GM23338 (cell line): ENCODE results near the gene TAGAP. TPM values are rescaled to one million over a fixed set of nuclear protein-coding genes. Genes with fewer than 3 reads are reported as not detected.
A peak's percentile ranks its signal among the peaks of the same experiment; 100 is the strongest.

Source experiments
- ATAC-seq: fragments of 200-7000 bp; cut with Tn5 transposase; 3 replicates; pipeline ENCODE4 v1.9.1; 2020
- DNase-seq: peaks from one replicate; pipeline ENCODE4 v3.0.0-alpha.2; 2015; ENCODE audit warnings: low spot score
- H2AFZ ChIP-seq: fragments of 200-600 bp; sonication (generic); 2 replicates; pipeline ENCODE4 v1.8.0; 2016; ENCODE audit warnings: antibody characterized with exemption, mild to moderate bottlenecking, moderate library complexity
- H3F3A ChIP-seq: fragments of 200-600 bp; sonication (generic); replicated peaks from 2 replicates; pipeline ENCODE4 v1.8.0; 2017; ENCODE audit warnings: antibody characterized with exemption, mixed run types, low read depth
- H3K27ac ChIP-seq: fragments of 200-600 bp; sonication (generic); 2 replicates; pipeline ENCODE4 v1.6.1; 2016; ENCODE audit warnings: low read depth
- H3K27me3 ChIP-seq: fragments of 200-600 bp; sonication (generic); 2 replicates; pipeline ENCODE4 v1.8.0; 2016; ENCODE audit warnings: mild to moderate bottlenecking, mixed run types, moderate library complexity; ENCODE audit not compliant: insufficient read depth
- H3K36me3 ChIP-seq: fragments of 200-600 bp; sonication (generic); 2 replicates; pipeline ENCODE4 v1.8.0; 2016; ENCODE audit warnings: mild to moderate bottlenecking; ENCODE audit not compliant: insufficient read depth
- H3K4me1 ChIP-seq: fragments of 200-600 bp; sonication (generic); 2 replicates; pipeline ENCODE4 v1.8.0; 2016; ENCODE audit warnings: mild to moderate bottlenecking, moderate library complexity; ENCODE audit not compliant: insufficient read depth
- H3K4me2 ChIP-seq: fragments of 200-600 bp; sonication (generic); 2 replicates; pipeline ENCODE4 v1.7.1; 2017; ENCODE audit warnings: mixed run types
- H3K4me3 ChIP-seq: fragments of 200-600 bp; sonication (generic); 2 replicates; pipeline ENCODE4 v1.6.1; 2016; ENCODE audit warnings: mixed run types
- H3K79me2 ChIP-seq: fragments of 200-600 bp; sonication (generic); replicated peaks from 2 replicates; pipeline ENCODE4 v1.8.0; 2017; ENCODE audit warnings: mild to moderate bottlenecking; ENCODE audit not compliant: insufficient read depth
- H3K9me2 ChIP-seq: fragments of 200-600 bp; sonication (generic); 2 replicates; pipeline ENCODE4 v1.8.0; 2017; ENCODE audit not compliant: insufficient read depth
- H4K20me1 ChIP-seq: fragments of 200-600 bp; sonication (generic); replicated peaks from 2 replicates; pipeline ENCODE4 v1.8.0; 2017; ENCODE audit warnings: mild to moderate bottlenecking; ENCODE audit not compliant: insufficient read depth
- H3K27ac Mint-ChIP-seq: 2 replicates; pipeline ENCODE4 v1.8.0; 2020; ENCODE audit warnings: inconsistent platforms, mild to moderate bottlenecking, moderate library complexity, mixed read lengths
- H3K27me3 Mint-ChIP-seq: 3 replicates; pipeline ENCODE4 v1.8.0; 2022; ENCODE audit warnings: low read depth, mild to moderate bottlenecking, moderate library complexity, mixed read lengths, inconsistent platforms; ENCODE audit not compliant: insufficient read depth, poor library complexity
- H3K36me3 Mint-ChIP-seq: 3 replicates; pipeline ENCODE4 v1.8.0; 2021; ENCODE audit warnings: low read depth, mild to moderate bottlenecking, inconsistent platforms, moderate library complexity, mixed read lengths
- H3K4me1 Mint-ChIP-seq: 3 replicates; pipeline ENCODE4 v1.8.0; 2020; ENCODE audit warnings: mild to moderate bottlenecking, inconsistent platforms, mixed read lengths
- H3K4me3 Mint-ChIP-seq: 3 replicates; pipeline ENCODE4 v1.8.0; 2021; ENCODE audit warnings: moderate library complexity, mild to moderate bottlenecking, inconsistent platforms, mixed read lengths
- H3K9me3 Mint-ChIP-seq: 3 replicates; pipeline ENCODE4 v1.8.0; 2020; ENCODE audit warnings: moderate library complexity, mild to moderate bottlenecking, inconsistent platforms, mixed read lengths
- CREB1 ChIP-seq: fragments of 250-450 bp; sonication (Bioruptor Pico); IDR thresholded peaks from 2 replicates; pipeline ENCODE4 v1.5.0; 2020; ENCODE audit warnings: low read depth, mild to moderate bottlenecking, moderate library complexity
- CTCF ChIP-seq, 2 experiments: fragments of 200-600 bp in 1 of 2; sonication (generic) in 1 of 2; conservative IDR thresholded peaks; 2 replicates each; pipeline versions ENCODE4 v1.5.1 to v1.6.1; 2016 to 2017; ENCODE audit warnings: antibody characterized with exemption in 2 of 2, low read depth in 2 of 2, mild to moderate bottlenecking in 2 of 2, moderate library complexity in 1 of 2
- EZH2 ChIP-seq: fragments of 200-600 bp; sonication (generic); IDR thresholded peaks from one replicate; pipeline ENCODE4 v1.8.0; 2017; ENCODE audit warnings: antibody characterized with exemption, mild to moderate bottlenecking, low read depth; ENCODE audit not compliant: unreplicated experiment
- JUNB ChIP-seq: IDR thresholded peaks from one replicate; pipeline ENCODE4 v1.6.1; 2016; ENCODE audit warnings: antibody characterized with exemption; ENCODE audit not compliant: unreplicated experiment
- NANOG ChIP-seq: IDR thresholded peaks from 2 replicates; pipeline ENCODE4 v1.6.1; 2016; ENCODE audit warnings: antibody characterized with exemption, borderline replicate concordance
- POLR2AphosphoS5 ChIP-seq: IDR thresholded peaks from 2 replicates; pipeline ENCODE4 v1.6.1; 2016; ENCODE audit warnings: antibody characterized with exemption, low read depth
- REST ChIP-seq: IDR thresholded peaks from one replicate; pipeline ENCODE4 v1.6.1; 2018; ENCODE audit warnings: antibody characterized with exemption; ENCODE audit not compliant: unreplicated experiment
- STAT1 ChIP-seq: IDR thresholded peaks from one replicate; pipeline ENCODE4 v1.6.1; 2016; ENCODE audit warnings: antibody characterized with exemption; ENCODE audit not compliant: unreplicated experiment
- ZNF114 ChIP-seq: fragments of 250-450 bp; sonication (Bioruptor Pico); IDR thresholded peaks from 2 replicates; pipeline ENCODE4 v1.5.0; 2020; ENCODE audit warnings: mild to moderate bottlenecking, moderate library complexity
- ZNF331 ChIP-seq: fragments of 250-450 bp; sonication (Bioruptor Pico); IDR thresholded peaks from 2 replicates; pipeline ENCODE4 v1.5.0; 2020; ENCODE audit warnings: low read depth, mild to moderate bottlenecking, moderate library complexity
- polyA plus RNA-seq: library from polyadenylated mRNA; unstranded; fragments of >200 nt; fragmentation: Nextera tagmentation; extraction: Ambion mirVana; gene quantifications from 2 replicates; pipeline ENCODE4 v1.2.1, GENCODE V29; 2016
- total RNA-seq: library from RNA; depleted of rRNA; stranded (reverse); fragments of >200 nt; shearing (Covaris generic); gene quantifications from 2 replicates; pipeline ENCODE4 v1.2.3, GENCODE V29; 2014
- TF ChIP-seq, protein P1 (sequence below): fragments of 250-450 bp; sonication (Bioruptor Pico); IDR thresholded peaks from 2 replicates; pipeline ENCODE4 v1.5.0; 2020; ENCODE audit warnings: mild to moderate bottlenecking, moderate library complexity

TAGAP gene
- total and polyA plus RNA-seq, 2 experiments from 2014 or later = not detected

- TF ChIP-seq, protein P1, sequence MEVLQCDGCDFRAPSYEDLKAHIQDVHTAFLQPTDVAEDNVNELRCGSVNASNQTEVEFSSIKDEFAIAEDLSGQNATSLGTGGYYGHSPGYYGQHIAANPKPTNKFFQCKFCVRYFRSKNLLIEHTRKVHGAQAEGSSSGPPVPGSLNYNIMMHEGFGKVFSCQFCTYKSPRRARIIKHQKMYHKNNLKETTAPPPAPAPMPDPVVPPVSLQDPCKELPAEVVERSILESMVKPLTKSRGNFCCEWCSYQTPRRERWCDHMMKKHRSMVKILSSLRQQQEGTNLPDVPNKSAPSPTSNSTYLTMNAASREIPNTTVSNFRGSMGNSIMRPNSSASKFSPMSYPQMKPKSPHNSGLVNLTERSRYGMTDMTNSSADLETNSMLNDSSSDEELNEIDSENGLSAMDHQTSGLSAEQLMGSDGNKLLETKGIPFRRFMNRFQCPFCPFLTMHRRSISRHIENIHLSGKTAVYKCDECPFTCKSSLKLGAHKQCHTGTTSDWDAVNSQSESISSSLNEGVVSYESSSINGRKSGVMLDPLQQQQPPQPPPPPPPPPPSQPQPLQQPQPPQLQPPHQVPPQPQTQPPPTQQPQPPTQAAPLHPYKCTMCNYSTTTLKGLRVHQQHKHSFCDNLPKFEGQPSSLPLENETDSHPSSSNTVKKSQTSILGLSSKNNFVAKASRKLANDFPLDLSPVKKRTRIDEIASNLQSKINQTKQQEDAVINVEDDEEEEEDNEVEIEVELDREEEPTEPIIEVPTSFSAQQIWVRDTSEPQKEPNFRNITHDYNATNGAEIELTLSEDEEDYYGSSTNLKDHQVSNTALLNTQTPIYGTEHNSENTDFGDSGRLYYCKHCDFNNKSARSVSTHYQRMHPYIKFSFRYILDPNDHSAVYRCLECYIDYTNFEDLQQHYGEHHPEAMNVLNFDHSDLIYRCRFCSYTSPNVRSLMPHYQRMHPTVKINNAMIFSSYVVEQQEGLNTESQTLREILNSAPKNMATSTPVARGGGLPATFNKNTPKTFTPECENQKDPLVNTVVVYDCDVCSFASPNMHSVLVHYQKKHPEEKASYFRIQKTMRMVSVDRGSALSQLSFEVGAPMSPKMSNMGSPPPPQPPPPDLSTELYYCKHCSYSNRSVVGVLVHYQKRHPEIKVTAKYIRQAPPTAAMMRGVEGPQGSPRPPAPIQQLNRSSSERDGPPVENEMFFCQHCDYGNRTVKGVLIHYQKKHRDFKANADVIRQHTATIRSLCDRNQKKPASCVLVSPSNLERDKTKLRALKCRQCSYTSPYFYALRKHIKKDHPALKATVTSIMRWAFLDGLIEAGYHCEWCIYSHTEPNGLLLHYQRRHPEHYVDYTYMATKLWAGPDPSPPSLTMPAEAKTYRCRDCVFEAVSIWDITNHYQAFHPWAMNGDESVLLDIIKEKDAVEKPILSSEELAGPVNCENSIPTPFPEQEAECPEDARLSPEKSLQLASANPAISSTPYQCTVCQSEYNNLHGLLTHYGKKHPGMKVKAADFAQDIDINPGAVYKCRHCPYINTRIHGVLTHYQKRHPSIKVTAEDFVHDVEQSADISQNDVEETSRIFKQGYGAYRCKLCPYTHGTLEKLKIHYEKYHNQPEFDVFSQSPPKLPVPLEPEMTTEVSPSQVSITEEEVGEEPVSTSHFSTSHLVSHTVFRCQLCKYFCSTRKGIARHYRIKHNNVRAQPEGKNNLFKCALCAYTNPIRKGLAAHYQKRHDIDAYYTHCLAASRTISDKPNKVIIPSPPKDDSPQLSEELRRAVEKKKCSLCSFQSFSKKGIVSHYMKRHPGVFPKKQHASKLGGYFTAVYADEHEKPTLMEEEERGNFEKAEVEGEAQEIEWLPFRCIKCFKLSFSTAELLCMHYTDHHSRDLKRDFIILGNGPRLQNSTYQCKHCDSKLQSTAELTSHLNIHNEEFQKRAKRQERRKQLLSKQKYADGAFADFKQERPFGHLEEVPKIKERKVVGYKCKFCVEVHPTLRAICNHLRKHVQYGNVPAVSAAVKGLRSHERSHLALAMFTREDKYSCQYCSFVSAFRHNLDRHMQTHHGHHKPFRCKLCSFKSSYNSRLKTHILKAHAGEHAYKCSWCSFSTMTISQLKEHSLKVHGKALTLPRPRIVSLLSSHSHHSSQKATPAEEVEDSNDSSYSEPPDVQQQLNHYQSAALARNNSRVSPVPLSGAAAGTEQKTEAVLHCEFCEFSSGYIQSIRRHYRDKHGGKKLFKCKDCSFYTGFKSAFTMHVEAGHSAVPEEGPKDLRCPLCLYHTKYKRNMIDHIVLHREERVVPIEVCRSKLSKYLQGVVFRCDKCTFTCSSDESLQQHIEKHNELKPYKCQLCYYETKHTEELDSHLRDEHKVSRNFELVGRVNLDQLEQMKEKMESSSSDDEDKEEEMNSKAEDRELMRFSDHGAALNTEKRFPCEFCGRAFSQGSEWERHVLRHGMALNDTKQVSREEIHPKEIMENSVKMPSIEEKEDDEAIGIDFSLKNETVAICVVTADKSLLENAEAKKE = no peak
- TF ChIP-seq CREB1 (CRISPR knock-in tag) (no peak), EZH2 (no peak)
These were observed 22.5 kb upstream of the TAGAP start (continued) for GRCh38 chr6:159067334-159067733.

GRCh38 chr6:159066483-159066882 is 21.7 kb upstream of the TAGAP start:
- Histone ChIP-seq H3K4me3 (no peak overlapping the region), H4K20me1 (no peaks in the 10 kb centered on the region), H3K4me1 (peaks cover 11% of the 10 kb centered on the region), H2AFZ (0 out of 2 replicates have a peak overlapping the region, but pooled peaks have one; percentile 38), H3K36me3 (no peaks in the 10 kb centered on the region; the same call in 1 of the 2 replicates), H3K4me2 (no peak overlapping the region), H3K27me3 (peaks cover 12% of the 10 kb centered on the region), H3K27ac (no peak overlapping the region), H3K79me2 (no peaks in the 10 kb centered on the region), H3K9me2 (no peaks in the 10 kb centered on the region), H3F3A (0 out of 2 replicates have a peak, but pooled peaks cover 3% of the 10 kb centered on the region)
- no peaks in the 10 kb centered on the region for H3K9me3 Mint-ChIP-seq
- no peaks in the 10 kb centered on the region for H3K36me3 Mint-ChIP-seq
- ATAC-seq = no peak
- H3K27me3 Mint-ChIP-seq = peaks cover 8% of the 10 kb centered on the region
- H3K4me3 Mint-ChIP-seq = no peak overlapping the region
- peaks cover 15% of the 10 kb centered on the region for H3K4me1 Mint-ChIP-seq
- no peak overlapping the region for H3K27ac Mint-ChIP-seq
- no peak for DNase-seq
- TF ChIP-seq ZNF331 (no peak), POLR2AphosphoS5 (no peak), STAT1 (no peak), JUNB (no peak), CREB1 (CRISPR knock-in tag) (no peak), NANOG (no peak), REST (no peak), CTCF (conservative IDR thresholded peaks at IDR 0.05; ENCODE audit: low read depth in 2 of 2) (no peak), EZH2 (no peak), ZNF114 (CRISPR knock-in tag) (no peak)
